Muscle layer of colon (tissue), 2 donors: ENCODE results near the gene IGF2BP1.

Experiments
- H3K27ac ChIP-seq: one replicate; pipeline ENCODE4 v1.7.0; 2013; ENCODE audit warnings: low read depth, mild to moderate bottlenecking, low read length, moderate library complexity
- H3K27me3 ChIP-seq, 2 donors: one replicate each; pipeline ENCODE4 v1.7.0; 2013; ENCODE audit warnings: low read length in 2 of 2, mild to moderate bottlenecking in 2 of 2; ENCODE audit not compliant: insufficient read depth in 2 of 2, control insufficient read depth in 1 of 2
- H3K36me3 ChIP-seq: one replicate; pipeline ENCODE4 v1.7.0; 2013; ENCODE audit warnings: mild to moderate bottlenecking, low read length; ENCODE audit not compliant: insufficient read depth
- H3K4me1 ChIP-seq: one replicate; pipeline ENCODE4 v1.7.0; 2013; ENCODE audit warnings: mild to moderate bottlenecking, low read length; ENCODE audit not compliant: insufficient read depth
- H3K4me3 ChIP-seq, 2 donors: one replicate each; pipeline ENCODE4 v1.7.0; 2013; ENCODE audit warnings: low read length in 2 of 2, low read depth in 1 of 2, mild to moderate bottlenecking in 1 of 2, moderate library complexity in 1 of 2
- H3K9ac ChIP-seq: one replicate; pipeline ENCODE4 v1.7.0; 2013; ENCODE audit warnings: low read length
- H3K9me3 ChIP-seq: one replicate; pipeline ENCODE4 v1.7.0; 2013; ENCODE audit warnings: mild to moderate bottlenecking, low read length
- donor health status: abdominal sarcoma.
- donor health status: Adenocarcinoma of cecum.

Gene IGF2BP1

DNA sequence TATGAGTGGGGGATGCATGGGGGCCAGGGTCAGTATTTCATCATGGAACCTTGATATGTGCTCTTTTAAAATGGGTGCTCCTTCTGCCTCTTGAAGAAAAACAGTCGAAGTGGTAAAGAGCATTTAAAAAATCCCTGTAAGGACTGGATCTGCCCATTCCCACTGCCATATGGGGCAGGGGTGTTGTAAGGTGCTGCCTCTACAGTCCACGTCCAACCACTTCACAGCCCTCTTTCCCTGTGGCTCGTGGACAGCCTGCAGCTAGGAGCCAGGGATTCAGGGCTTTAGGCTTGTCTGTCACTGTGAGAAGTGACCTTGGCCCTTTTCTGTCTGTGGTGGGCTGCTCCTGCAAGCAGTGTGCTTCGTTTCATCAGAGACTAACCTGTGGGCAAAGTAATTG lies 44.3 kb downstream of the IGF2BP1 start:
- H3K4me1 ChIP-seq = no peaks in the 10 kb centered on the region
- H3K27ac ChIP-seq = no peak overlapping the region
- H3K9me3 ChIP-seq = no peaks in the 10 kb centered on the region
- no peak overlapping the region for H3K4me3 ChIP-seq
- H3K9ac ChIP-seq = no peak overlapping the region
- no peaks in the 10 kb centered on the region for H3K36me3 ChIP-seq
- no peaks in the 10 kb centered on the region for H3K27me3 ChIP-seq

DNA sequence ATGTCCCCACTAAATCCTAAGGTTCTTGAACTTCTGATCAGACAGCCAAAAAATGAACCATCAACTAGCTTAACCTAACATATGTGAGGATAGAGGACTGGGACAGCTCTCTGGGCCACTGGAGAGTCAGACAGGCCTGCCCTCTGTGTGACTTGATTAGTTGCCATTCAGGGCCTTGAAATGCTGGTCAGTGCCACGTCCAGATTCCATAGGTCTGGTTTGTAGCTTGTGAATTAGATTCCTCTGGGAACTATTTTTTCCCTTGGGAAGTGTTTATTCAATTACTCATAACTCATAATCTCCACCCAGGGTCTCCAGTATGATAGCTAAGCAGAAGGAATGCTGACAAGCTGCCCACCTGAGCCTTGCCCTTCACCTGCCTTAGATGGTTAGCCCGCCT lies 48.2 kb downstream of the IGF2BP1 start:
- H3K27ac ChIP-seq = no peak overlapping the region

DNA sequence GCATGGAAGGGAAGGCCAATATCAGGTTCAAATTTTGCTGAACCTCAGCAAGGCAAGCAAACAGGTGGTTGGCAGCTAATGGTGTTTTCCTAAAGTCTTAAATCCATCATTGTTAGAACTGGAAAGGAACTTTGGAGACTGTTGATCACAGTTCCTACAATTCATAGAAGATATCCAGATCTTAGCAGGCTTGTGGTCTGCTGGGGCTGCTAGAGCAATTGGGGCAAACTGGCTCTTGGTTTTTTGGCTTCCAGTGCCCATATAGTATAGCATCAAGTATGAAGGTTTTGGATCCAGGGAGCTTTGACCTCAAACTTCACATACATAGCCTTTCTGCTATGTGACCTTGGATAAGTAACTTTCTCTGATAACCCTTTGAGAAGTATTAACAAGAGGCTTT lies 49.7 kb downstream of the IGF2BP1 start:
- Histone ChIP-seq H3K9me3 (no peaks in the 10 kb centered on the region), H3K27me3 (no peaks in the 10 kb centered on the region), H3K27ac (no peak overlapping the region), H3K4me1 (no peaks in the 10 kb centered on the region), H3K36me3 (no peaks in the 10 kb centered on the region), H3K4me3 (no peak overlapping the region), H3K9ac (no peak overlapping the region)

More for the DNA sequence above, 48.2 kb downstream of the IGF2BP1 start:
- Histone ChIP-seq H3K4me3 (no peak overlapping the region), H3K36me3 (no peaks in the 10 kb centered on the region), H3K4me1 (no peaks in the 10 kb centered on the region), H3K27me3 (no peaks in the 10 kb centered on the region), H3K9me3 (no peaks in the 10 kb centered on the region), H3K9ac (no peak overlapping the region)

DNA sequence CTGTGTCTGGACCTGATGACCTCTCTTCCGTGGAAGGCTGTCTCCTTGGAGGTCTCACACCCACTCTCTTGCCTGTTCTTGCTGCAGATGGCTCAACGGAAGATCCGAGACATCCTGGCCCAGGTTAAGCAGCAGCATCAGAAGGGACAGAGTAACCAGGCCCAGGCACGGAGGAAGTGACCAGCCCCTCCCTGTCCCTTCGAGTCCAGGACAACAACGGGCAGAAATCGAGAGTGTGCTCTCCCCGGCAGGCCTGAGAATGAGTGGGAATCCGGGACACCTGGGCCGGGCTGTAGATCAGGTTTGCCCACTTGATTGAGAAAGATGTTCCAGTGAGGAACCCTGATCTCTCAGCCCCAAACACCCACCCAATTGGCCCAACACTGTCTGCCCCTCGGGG lies 52.1 kb downstream of the IGF2BP1 start:
- H3K27ac ChIP-seq = no peak overlapping the region
- H3K4me1 ChIP-seq = no peaks in the 10 kb centered on the region
- no peaks in the 10 kb centered on the region for H3K9me3 ChIP-seq
- no peaks in the 10 kb centered on the region for H3K27me3 ChIP-seq
- no peaks in the 10 kb centered on the region for H3K36me3 ChIP-seq
- no peak overlapping the region for H3K4me3 ChIP-seq
- H3K9ac ChIP-seq = no peak overlapping the region

DNA sequence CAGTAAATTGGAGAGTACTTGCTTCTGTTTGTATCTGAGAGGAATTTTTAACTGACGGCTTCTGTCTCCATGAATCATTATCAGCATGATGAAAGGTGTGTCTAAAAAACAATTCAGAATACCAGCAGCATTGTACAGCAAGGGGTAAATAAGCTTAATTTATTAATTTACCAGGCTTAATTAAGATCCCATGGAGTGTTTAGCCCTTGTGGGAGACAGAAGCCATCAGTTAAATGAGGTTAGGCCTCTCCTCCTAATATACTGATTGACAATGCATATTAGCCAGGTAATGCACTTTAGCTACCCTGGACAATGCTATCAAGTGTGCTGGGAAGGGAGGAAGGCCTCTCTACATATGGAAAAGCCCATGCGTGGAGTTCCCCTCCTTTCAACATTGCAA lies 53.4 kb downstream of the IGF2BP1 start:
- Histone ChIP-seq H3K27me3 (no peaks in the 10 kb centered on the region), H3K4me1 (no peaks in the 10 kb centered on the region), H3K27ac (no peak overlapping the region), H3K9ac (no peak overlapping the region), H3K9me3 (no peaks in the 10 kb centered on the region), H3K36me3 (no peaks in the 10 kb centered on the region), H3K4me3 (no peak overlapping the region)

DNA sequence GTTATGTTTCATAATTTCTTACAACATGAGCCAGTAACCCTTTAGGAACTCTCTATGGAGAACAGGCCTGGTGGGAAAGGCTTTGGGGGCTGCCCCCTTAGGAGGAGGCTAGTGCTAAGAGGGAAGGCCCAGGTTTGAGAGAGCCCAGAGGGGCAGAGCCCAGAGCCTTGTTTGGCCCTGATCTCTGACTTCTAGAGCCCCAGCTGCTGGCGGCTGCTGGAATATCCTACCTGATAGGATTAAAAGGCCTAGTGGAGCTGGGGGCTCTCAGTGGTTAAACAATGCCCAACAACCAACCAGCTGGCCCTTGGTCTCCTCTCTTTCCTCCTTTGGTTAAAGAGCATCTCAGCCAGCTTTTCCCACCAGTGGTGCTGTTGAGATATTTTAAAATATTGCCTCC lies 54.1 kb downstream of the IGF2BP1 start:
- Histone ChIP-seq H3K9ac (no peak overlapping the region), H3K4me1 (no peaks in the 10 kb centered on the region), H3K9me3 (no peaks in the 10 kb centered on the region), H3K36me3 (no peaks in the 10 kb centered on the region), H3K27ac (no peak overlapping the region), H3K27me3 (no peaks in the 10 kb centered on the region), H3K4me3 (no peak overlapping the region)

DNA sequence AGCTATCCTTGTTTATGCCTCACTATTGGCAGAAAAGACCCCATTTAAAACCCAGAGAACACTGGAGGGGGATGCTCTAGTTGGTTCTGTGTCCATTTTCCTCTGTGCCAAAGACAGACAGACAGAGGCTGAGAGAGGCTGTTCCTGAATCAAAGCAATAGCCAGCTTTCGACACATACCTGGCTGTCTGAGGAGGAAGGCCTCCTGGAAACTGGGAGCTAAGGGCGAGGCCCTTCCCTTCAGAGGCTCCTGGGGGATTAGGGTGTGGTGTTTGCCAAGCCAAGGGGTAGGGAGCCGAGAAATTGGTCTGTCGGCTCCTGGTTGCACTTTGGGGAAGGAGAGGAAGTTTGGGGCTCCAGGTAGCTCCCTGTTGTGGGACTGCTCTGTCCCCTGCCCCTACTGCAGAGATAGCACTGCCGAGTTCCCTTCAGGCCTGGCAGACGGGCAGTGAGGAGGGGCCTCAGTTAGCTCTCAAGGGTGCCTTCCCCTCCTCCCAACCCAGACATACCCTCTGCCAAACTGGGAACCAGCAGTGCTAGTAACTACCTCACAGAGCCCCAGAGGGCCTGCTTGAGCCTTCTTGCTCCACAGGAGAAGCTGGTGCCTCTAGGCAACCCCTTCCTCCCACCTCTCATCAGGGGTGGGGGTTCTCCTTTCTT lies 56.1 kb downstream of the IGF2BP1 start:
- Histone ChIP-seq H3K9ac (no peak overlapping the region), H3K4me1 (no peaks in the 10 kb centered on the region), H3K4me3 (no peak overlapping the region), H3K36me3 (no peaks in the 10 kb centered on the region), H3K27me3 (no peaks in the 10 kb centered on the region), H3K27ac (no peak overlapping the region), H3K9me3 (no peaks in the 10 kb centered on the region)

DNA sequence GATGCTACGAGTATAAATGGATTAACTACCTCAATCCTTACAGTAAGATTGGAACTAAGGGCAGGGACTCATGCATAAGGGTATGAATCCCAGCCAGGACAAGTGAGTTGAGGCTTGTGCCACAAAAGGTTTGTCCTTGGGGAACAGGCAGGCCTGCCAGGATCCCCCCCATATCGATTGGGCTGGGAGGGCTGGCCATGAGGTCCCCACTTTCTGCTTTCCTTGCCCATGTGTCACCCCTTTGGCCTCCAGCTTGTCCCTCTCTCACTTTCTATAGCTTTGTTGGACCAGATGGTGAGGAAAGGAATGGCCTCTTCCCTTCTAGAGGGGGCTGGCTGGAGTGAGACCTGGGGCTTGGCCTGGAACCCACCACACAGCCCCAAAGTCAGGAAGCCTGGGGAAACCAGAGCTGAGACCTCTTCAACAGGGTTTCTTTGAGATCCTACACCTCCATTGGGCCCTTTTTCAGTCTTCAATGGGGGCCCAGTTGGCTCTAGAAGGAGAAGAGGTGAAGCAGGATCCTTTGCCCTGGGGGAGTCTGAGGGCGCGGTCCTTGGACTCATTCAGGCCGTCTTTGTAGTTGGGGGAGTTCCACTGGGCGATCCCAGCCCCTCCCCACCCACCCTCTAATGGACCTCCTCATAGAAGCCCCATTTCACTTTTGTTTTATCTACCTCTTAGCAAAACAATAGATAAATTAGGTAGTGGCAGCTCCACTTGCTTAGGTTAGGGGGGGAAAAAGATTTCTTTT lies 57.3 kb downstream of the IGF2BP1 start:
- no peaks in the 10 kb centered on the region for H3K4me1 ChIP-seq
- H3K9me3 ChIP-seq = no peaks in the 10 kb centered on the region
- no peak overlapping the region for H3K9ac ChIP-seq
- no peaks in the 10 kb centered on the region for H3K27me3 ChIP-seq
- H3K36me3 ChIP-seq = no peaks in the 10 kb centered on the region
- H3K4me3 ChIP-seq = no peak overlapping the region
- no peak overlapping the region for H3K27ac ChIP-seq

DNA sequence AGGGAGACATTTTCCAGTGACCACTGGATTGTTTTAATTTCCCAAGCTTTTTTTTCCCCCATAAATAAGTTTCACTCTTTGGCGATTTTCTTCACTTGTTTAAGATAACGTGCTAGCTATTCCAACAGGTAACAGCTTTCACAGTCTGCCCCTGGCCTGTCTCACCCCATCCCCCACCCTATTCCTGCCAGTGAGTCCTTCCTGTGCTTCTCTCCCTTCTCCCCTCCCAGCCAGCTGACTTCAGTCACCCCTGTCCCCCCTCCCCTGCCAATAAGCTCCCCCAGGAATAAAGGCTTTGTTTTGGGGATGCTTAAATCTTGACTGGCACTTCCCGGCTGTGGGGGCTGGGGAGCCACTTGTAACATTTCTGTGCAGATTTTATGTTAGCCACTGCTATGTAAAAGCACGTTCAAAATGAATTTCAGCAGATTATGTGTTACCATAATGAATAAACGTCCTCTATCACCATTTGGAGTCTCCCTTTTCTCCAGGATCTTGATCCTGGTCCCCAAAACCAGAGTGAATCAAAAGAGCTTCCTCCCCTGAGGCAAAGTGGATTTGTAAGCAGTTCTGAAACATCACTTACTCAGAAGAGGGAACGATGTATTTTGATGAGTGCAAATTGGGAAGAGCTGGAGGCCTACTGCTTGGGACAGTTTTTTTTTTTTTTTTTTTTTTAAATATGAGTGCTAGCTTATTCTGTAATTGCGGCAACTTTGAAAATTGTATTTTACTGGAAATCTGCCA lies 58.2 kb downstream of the IGF2BP1 start:
- Histone ChIP-seq H3K36me3 (no peaks in the 10 kb centered on the region), H3K27me3 (no peaks in the 10 kb centered on the region), H3K4me1 (no peaks in the 10 kb centered on the region), H3K4me3 (no peak overlapping the region), H3K9me3 (no peaks in the 10 kb centered on the region), H3K9ac (no peak overlapping the region), H3K27ac (no peak overlapping the region)

- H3K4me3 ChIP-seq = no peak overlapping the region
- no peak overlapping the region for H3K9ac ChIP-seq
- H3K36me3 ChIP-seq = no peaks in the 10 kb centered on the region
- no peaks in the 10 kb centered on the region for H3K27me3 ChIP-seq
- no peaks in the 10 kb centered on the region for H3K9me3 ChIP-seq
- peaks cover 8% of the 10 kb centered on the region for H3K4me1 ChIP-seq
- no peak overlapping the region for H3K27ac ChIP-seq
Observed at GRCh38 chr17:49061524-49061943, 64.3 kb downstream of the IGF2BP1 start.

- Histone ChIP-seq H3K36me3 (no peaks in the 10 kb centered on the region), H3K4me3 (no peak overlapping the region), H3K27ac (no peak overlapping the region), H3K9me3 (no peaks in the 10 kb centered on the region), H3K27me3 (no peaks in the 10 kb centered on the region), H3K4me1 (peaks cover 8% of the 10 kb centered on the region), H3K9ac (no peak overlapping the region)
Observed at GRCh38 chr17:49063652-49064051, 66.5 kb downstream of the IGF2BP1 start.
